ENCODE data around the gene DENND4A.
"Not testable (repeated sequence)": the region's sequence is repeated elsewhere in the genome, so short reads cannot be mapped to it uniquely, and the experiment has no call there.

The DENND4A gene

DNA sequence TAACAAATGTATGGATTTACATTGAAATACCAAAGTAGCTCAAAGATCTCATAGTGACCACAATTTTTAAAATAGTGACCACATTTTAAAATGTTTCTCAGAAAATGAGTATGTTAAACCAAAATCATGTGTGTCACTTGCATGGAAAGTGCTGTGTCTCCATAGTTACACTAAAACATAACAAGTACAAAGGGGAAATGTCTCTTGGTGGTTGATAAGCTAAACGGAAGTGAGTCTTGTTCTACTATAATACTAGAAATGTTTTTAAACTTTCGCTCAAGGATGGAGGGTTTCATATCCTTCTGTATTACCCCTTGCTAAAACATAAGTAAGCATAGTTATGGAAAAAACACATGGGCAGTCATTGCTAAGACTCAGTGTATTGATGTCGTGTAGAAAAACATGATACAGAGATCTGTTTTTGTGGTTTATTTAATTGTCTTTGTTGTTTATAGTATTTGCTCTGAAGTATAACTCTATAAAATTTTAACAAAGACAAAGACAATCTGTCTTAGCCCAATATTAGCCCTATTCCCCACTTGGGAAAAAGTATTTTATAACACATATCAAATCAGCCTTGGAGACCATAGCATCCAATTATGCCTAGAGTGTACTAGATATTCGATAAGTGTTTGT lies 27.0 kb upstream of the DENND4A start:
- no peak for DNase-seq

DNA sequence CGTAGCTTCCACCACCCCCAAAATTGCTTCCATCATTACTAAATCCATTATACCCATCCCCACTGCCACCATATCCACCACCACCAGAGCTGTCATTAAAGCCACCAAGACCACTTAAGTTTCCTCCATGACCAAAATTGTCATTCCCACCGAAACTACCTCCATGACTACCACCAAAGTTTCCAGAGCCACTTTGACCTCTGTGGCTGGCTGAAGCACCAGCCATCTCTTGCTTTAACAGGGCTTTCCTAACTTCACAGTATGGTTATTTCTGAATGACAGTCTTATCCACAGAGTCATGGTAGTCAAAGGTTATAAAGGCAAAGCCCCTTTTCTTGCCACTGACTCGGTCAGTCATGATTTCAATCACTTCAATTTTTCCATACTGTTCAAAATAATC lies 24.3 kb upstream of the DENND4A start:
- DNase-seq, result no peak

- not testable (repeated sequence) for DNase-seq
These were observed 23.9 kb upstream of the DENND4A start for GRCh38 chr15:65816008-65816407.

GRCh38 chr15:65814271-65814670 lies 22.2 kb upstream of the DENND4A start:
- not testable (repeated sequence) for DNase-seq

DNA sequence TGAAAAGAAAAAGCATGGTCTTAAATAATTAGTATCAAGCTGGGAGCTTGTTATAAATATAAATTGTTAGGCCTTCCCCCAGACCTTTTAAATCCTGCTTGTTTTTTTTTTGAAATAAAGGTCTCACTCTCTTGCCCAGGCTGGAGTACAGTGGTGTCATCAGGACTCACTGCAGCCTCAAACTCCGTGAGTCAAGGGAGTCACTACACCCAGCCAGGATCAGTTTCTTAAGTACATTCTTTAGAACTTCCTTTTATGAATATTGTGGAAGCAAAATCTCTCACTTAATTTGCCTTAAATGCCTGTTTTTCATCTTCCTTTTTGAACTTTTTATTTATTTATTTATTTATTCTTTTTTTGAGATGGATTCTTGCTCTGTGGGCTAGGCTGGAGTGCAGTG lies 20.8 kb upstream of the DENND4A start:
- DNase-seq, result no peak

DNA sequence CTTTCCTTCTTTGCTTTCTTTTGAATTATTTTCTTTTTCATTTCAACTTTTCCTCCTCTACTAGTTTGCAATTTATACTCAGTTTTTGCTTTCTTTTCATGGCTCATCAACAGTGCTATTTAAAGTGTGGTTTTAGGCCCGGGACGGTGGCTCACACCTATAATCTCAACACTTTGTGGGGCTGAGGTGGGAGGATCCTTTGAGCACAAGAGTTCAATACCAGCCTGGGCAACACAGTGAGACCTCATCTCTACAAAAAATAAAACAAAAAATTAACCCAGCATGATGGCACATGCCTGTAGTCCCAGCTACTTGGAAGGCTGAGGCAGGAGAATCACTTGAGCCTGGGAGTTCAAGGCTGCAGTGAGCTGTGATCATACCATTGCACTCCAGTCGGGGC lies 20.4 kb upstream of the DENND4A start:
- no peak for DNase-seq

DNA sequence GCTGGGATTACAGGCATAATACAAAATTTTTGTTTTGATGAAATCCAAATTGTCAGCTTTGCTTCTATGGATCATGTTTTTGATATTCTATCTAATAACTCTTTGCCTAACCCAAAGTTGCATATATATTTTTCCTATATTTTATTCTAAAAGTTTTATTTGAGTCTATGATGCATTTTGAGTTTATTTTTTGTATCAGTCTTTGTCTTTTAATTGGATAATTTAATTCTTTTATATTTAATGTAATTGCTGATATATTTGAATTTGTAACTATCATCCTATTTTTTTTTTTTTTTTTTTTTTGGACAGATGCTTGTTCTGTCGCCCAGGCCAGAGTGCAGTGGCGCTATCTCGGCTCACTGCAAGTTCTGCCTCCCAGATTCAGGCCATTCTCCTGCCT lies 19.7 kb upstream of the DENND4A start:
- no peak for DNase-seq

DNA sequence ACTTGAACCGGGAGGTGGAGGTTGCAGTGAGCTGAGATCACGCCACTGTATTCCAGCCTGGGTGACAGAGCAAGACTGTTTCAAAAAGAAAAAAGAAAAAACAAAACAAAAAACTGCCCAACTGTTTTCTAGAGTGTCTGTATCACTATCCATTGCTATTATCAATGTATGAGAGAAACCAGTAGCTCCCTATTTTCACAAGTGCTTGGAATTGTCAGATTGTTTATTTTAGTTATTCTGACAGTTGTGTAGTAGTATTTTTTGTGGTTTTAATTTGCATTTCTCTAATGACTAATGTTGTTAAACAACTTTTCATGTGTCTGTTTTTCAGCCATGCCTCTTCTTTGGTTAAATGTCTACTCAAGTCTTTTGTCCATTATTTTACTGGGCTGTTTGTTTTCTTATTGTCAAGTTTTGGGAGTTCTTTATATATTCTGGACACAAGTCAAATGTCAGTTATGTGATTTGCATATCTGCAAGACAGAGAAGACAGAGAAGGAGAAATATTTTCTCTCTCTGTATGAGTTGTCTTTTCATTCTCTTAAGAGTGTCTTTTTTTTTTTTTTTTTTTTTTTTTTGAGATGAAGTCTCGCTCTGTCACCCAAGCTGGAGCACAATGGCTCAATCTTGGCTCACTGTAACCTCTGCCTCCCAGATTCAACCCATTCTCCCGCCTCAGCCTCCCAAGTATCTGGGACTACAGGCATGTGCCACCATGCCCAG lies 19.1 kb upstream of the DENND4A start:
- DNase-seq, result not testable (repeated sequence)

DNA sequence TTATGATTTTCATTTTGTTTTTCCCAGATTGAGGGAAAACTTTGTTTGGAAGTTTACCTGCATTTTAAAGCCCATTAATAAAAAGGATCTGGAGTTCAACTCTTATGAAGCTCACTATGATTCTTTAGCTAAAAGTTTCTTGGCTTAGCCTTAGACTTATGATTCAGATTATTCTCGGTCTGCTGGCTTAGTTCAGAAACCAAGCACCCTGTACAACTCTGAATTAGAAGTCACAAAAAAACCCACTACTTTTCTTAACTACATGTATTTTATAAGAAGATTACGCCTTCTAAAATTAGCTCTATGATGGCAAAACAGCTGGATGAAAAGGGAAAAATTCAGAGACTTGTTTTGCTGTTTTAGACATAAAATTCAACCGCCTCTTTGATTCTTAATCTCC lies 14.3 kb upstream of the DENND4A start:
- DNase-seq, result no peak

DNA sequence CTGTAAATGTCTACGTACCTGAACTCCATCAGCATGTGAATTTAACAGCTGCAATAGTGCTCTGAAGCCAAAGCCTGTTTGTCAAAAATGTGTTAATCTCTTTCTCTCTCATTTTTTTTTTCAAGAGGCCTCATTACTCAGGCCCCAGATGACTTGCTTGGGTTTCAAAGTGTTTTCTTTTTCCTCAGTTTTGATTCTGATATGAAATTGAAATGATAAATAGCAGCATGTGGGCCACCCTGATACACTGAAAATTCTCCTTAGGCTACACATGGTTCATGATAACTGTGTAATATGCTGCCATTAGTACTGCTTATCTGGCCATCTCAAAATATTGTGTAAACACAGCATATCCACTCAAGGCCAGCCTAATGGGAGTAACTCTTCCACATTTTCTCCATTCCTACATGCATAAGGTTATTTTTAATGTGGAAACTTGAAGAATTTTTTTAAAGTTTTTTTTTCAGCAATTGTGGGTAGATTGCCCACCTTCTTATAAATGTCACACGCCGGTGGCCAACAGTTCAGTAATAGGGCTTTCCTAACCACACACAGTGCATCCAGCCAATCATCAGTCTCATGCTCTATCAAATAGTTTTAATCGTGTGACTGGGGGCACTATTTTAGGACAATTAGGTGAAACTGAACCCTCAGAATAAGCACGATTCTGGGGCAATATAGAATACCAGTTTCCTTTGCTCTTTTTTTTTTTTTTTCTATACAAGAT lies 13.1 kb upstream of the DENND4A start:
- no peak for DNase-seq

DNA sequence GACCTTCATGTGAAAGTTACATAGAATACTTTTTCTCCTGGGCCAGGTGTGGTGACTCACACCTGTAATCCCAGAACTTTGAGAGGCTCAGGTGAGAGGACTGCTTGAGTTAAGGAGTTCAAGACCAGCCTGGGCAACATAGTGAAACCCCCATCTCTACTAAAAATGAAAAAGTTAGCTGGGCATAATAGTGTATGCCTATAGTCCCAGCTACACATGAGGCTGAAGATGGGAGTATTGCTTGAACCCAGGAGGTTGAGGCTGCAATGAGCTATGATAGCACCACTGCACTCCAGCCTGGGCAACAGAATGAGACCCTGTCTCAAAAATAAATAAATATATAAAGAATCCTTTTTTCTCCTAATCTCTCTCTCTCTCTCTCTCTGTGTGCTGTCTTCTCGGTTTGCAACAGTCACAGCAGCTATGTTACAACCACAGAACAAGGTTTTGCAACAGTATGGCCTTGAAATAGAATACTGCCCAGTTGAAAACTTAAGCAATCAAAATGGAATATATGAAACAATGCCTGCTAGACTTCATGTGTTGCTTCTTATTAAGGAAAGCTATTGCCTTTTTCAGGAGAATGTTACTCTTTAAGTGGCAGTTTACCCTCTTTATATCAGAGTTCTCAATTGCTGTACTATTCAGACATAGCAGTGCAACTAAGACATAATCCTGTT lies 12.3 kb upstream of the DENND4A start:
- DNase-seq, result no peak

GRCh38 chr15:65801229-65801805 lies 9.2 kb upstream of the DENND4A start:
- no peak for DNase-seq

DNA sequence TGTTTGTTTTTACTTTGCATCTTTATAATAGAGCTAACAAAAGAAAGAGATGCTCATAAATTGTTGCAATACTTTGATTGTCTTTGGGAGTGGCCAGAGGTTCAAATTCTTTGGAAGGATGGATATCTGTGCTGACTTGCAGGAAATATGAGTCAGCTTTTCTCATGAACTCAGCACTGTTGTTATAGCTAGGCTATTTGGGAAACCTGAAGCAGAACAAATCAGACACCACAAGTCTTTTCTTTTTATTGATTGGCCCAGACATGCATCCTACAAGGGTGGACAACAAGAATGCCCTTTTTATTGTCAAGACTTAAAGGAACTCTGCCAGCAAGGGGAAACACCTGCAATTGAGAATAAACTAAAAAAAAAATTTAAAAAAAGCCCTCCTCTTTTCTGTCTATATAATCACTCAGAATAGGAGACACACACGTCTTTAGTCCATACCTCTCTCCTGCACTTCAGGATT lies 4.6 kb upstream of the DENND4A start:
- no peak for DNase-seq

GRCh38 chr15:65795663-65796216 lies 3.6 kb upstream of the DENND4A start:
- no peak for DNase-seq

DNA sequence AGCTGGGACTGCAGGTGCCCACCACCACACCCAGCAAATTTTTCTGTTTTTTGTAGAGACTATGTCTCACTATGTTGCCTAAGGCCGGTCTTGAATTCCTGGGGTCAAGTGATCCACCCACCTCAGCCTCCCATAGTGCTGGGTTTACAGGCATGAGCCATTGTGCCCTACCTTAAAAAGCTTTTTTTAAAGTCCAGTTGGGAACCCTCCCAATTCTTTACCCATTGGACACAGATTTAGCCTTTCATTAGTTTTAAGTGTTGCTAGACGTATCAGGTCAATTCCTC lies 1.7 kb upstream of the DENND4A start:
- DNase-seq, result no peak

- DNase-seq, result no peak
These were observed 1.1 kb upstream of the DENND4A start for GRCh38 chr15:65792988-65793817.

- DNase-seq, result peak; percentile 48
These were observed 557 bp downstream of the DENND4A start for GRCh38 chr15:65791335-65792137.

DNA sequence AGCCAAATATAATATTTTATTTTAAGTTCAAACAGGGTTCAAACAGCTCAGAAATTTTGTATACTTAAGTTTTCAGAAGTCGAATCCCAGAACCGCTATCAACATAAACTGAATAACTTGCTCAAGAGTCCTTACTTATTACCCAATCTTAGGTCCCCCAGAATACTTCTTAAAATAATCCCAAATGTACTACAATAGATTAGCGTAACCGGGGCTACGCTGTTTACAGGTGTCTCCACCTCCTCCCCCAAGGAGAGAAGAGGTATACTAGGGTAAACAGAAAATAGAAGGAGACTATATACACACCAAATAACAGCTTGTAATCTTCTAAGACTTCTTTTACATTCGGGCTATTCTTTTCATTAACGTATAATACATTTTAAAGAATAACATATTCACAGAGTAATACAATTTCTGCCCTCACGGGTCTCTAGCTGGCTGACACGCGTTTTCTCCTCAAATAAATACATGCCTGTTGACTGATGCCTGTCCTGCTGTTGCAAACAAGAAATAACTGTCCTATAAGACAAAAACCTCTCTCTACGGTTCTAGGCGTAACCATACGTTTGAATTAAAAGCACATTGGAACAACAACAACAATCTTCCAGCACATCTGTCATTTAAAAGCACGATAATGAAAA lies 1.3 kb downstream of the DENND4A start:
- DNase-seq, result no peak

DNA sequence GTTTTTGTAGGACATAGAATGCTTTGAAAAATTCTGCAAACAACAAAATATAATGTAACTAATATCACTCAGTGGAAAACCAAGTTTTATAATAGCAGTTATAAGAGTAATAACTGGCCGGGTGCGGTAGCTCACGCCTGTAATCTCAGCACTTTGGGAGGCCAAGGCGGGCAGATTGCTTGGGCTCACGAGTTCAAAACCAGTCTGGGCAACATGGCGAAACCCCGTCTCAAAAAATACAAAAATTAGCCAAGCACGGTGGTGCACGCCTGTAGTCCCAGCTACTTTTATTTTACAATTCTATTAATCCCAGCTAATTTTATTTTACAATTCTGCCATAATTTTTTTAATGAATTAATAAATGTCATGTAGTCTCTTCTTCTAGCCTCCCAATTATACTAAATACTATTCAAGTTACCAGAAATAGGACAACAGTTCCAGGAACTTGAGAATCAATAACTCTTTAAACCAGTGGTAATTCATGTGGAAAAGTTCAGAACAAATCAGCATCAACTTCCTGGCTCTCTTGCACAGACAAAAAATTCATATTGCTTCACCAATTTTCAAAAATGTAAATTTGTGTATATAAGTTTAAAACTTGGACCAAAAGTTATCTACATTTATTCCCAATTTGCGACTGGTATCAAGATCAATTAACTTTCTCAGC lies 2.2 kb downstream of the DENND4A start:
- no peak for DNase-seq

GRCh38 chr15:65789105-65789504 lies 3.0 kb downstream of the DENND4A start:
- no peak for DNase-seq

Measured in stimulated activated CD4-positive, alpha-beta T cell treated with anti-CD3 and anti-CD28 coated beads, Interleukin-12 subunit alpha, Interleukin-12 subunit beta, amount 100 ng/mL, for 4 hours (primary cell).